GM18517 (cell line): ENCODE measurements around the gene TTC7B.
"Not testable (repeated sequence)": the region's sequence is repeated elsewhere in the genome, so short reads cannot be mapped to it uniquely, and the experiment has no call there.

Experiments
- ATAC-seq: cut with Tn5 transposase; IDR thresholded peaks from one replicate; pipeline ENCODE4 v1.9.1; 2021; ENCODE audit warnings: mild to moderate bottlenecking, moderate library complexity; ENCODE audit not compliant: unreplicated experiment

TTC7B gene

DNA sequence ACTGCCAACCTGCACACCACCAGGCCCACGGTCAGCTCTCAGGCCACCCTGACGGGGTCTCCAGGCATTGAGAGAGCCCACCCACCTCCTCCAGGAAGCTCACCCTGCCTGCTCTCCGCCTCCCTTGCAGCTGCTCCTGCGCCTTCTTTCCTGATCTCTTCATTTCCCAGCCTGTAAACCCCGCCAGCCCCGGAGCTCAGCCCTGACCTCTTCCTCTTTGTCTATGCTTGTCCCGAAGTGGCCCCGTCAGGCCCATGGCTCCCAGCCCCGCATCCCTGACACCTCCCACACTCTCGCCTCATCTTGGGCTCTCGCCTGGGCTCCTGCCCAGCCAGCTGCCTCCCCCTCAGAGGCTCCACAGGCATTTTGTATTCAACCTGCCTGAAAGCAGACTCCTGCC, 280.1 kb downstream of the TTC7B start:
- no peak for ATAC-seq

GRCh38 chr14:90535556-90536090, 280.6 kb downstream of the TTC7B start:
- no peak for ATAC-seq

DNA sequence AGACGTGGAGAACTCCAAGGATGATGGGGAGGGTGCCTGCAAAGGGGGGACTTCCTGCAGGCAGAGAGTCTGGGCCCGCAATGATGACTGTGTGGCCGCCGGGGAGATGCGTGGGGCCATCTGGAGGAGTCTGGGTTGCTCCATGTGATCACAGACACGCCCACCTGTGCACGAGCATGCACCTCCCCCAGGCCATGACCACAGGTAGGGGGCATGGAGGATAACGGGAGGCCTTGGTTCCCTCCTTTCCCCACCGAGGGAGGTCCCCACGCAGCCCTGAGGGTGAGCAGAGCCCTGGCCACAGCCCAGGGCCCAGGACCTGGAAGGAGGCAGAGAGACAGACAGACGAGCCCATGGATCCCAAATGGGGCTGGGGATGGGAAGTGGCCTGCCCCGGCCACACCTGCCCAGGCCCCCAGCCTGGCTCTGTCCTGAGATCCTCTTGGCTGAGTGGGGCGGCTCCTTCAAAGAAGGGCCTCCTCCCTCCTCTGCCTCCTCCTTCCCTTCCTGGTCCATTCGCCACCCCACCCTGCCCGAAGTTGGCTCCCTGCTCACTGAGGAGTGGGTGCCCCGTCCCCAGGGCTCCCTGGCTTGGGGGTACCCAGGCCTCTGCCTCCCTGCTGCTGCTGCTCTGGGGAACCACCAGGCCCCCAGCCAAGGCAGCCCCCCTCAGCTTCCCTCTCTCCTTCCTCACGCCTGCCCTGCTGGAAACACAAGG, 281.2 kb downstream of the TTC7B start:
- ATAC-seq, result no peak

DNA sequence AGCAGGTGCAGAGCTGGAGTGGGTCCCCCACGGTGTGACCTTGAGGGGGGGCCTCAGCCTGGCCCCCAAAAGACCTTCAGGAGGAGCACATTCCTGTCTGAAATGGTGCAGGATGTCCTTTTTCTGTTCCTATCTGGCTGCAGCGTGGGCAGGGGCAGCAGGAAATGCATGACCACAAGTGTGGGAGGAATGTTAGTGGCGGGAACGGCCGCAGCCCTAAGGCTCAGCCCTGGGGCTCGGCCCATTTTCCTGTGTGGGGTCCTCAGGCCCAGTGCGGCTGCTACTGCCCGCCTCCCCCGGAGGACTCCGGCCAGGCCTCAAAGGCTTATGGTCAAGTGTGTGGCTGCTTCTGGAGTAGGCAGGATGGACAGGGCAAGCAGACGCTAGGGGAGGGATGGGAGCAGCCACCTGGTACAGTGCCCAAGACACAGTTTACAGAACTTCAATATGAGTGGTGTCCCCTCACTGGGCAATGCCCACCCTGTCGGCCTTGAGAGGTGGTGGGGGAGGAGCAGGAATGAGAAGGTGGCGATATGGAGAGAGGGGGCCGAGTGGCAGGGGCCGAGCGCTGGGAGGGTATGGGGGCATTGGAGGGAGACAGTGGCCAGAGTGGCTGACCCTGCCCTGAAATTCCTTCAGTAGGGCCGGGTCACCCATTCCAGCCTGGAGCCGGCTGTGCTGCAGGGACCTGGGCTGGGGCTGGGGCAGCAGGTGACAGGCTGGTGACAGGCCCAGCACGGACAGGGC, 282.0 kb downstream of the TTC7B start:
- ATAC-seq, result no peak

DNA sequence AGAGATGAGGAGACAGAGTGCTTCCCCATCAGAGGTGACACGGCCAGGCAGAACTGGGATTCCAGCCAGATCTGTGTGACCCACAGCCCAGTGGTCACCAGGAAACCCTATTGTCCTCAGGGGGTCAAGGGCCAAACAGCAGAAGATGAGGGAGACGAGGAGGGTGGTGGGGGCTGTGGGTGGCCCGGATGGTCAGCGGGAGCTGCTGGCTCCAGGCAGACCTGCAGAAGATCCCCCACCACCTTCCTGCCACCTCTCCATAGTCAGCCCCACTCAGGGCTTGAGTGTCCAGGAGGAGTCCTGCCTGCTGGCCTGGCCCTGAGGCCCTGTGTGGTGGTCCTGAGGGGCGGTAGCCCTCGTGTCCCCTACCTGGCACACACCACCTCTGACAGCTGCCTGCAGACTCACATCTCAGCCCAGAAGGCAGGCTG, 282.6 kb downstream of the TTC7B start:
- no peak for ATAC-seq

GRCh38 chr14:90532826-90533525, 283.3 kb downstream of the TTC7B start:
- ATAC-seq, result no peak

- no peak for ATAC-seq
Measured at GRCh38 chr14:90531497-90531896, 284.7 kb downstream of the TTC7B start.

- ATAC-seq, result no peak
Measured at GRCh38 chr14:90530523-90530922, 285.7 kb downstream of the TTC7B start.

DNA sequence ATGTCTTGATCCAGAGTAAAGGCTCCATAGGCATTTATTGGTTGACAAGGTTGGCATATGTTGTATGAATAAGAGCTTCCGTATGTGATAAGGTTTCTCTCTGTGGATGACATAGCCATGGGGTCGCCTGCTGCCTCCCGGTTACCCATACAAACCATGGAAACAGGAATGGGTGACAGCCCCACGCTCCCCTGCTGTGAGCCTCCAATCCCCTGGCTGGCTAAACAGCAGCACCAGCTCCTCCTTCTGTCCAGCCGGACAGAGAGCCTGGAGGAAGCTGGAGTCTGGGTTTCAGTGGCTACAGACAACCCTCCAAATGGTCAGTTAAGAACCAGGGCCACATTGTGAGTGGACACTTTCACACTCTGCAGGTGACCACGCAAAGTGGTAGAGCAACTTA, 288.3 kb downstream of the TTC7B start:
- ATAC-seq, result no peak

DNA sequence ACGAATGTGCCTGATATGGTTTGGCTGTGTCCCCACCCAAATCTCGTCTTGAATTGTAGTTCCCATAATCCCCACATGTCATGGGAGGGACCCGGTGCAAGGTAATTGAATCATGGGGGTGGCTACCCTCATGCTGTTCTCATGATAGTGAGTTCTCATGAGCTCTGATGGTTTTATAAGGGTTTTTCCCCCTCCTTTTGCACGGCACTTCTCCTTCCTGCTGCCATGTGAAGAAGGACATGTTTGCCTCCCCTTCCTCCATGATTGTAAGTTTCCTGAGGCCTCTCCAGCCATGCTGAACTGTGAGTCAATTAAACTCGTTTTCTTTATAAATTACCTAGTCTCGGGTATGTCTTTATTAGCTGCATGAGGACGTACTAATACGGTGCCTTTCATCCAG, 289.7 kb downstream of the TTC7B start:
- ATAC-seq, result not testable (repeated sequence)

DNA sequence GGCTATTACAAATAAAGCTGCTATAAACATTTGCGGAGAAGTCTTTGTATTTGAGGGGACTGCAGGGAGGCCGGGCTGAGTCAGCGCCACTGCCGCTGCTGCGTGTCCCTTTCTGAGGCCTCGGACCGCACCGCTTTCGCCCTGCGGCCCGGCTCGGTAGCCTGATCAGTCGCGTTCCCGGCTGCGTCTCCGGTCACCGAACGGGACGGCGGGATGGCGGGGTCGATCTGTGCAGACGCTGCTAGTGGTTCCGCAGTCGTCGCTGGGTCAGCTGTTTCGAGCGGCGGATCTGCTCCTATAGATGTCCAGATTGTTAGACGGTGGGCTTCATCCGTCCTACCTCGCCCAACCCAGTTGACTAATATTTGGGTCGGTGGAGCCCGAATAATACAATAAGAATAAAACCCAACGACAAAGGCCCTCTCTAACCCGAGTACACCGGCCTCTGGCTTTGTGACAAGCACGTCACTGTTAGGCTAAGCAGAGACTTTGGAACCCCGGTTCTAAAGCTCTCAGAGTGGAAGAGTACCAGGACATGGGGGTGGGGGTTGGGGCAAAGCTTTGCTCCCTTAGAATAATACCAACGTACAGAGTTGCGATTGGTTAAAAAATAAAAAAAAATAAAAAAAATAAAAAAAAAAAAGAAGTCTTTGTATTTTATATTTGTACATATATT, 290.7 kb downstream of the TTC7B start:
- not testable (repeated sequence) for ATAC-seq

- no peak for ATAC-seq
Measured at GRCh38 chr14:90523961-90524875, 292.0 kb downstream of the TTC7B start.

- ATAC-seq, result no peak
Measured at GRCh38 chr14:90523544-90523943, 292.7 kb downstream of the TTC7B start.

GRCh38 chr14:90522571-90523191, 293.5 kb downstream of the TTC7B start:
- ATAC-seq, result no peak

GRCh38 chr14:90521930-90522483, 294.2 kb downstream of the TTC7B start:
- ATAC-seq, result no peak

DNA sequence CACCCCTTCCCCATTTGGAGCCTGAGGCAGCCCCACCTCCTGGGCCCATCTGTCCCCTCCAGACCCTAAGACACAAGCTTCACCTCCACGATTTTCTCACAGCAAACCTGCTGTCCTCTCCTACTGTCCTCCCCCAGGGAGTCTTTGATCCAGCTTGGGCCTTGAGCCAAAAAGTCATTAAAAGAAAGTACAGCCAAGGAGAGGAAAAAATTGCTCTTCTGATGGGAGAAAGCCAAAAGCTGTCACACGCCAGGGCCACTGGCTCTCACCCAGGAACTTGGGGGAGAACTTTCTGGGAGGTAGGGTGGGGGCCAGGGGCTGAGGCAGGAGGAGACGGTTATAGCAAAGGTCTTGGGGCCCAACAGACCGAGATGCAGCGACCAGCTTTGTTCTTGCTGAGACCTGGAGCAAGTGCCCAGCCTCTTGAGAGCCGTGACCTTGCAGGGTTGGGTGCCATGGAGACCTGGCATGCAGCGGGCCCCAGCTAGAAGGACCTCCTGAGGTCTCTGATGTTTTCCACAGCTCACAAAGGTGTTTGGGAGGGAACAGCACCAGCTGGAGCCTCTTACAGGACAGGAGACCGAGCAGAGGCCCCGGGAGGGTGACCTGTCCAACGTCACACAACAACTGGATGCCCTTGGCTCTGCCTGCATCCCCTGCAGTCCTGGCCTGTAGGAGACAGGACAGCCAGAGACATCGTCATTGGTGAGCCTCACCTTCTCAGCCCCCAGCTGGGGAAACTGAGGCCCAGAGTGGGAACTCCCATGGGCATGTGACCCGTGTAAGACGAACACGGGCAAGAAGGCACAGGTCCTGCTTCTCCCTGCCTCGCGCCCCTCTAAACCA, 294.9 kb downstream of the TTC7B start:
- no peak for ATAC-seq

GRCh38 chr14:90520326-90520725, 295.9 kb downstream of the TTC7B start:
- ATAC-seq, result no peak

DNA sequence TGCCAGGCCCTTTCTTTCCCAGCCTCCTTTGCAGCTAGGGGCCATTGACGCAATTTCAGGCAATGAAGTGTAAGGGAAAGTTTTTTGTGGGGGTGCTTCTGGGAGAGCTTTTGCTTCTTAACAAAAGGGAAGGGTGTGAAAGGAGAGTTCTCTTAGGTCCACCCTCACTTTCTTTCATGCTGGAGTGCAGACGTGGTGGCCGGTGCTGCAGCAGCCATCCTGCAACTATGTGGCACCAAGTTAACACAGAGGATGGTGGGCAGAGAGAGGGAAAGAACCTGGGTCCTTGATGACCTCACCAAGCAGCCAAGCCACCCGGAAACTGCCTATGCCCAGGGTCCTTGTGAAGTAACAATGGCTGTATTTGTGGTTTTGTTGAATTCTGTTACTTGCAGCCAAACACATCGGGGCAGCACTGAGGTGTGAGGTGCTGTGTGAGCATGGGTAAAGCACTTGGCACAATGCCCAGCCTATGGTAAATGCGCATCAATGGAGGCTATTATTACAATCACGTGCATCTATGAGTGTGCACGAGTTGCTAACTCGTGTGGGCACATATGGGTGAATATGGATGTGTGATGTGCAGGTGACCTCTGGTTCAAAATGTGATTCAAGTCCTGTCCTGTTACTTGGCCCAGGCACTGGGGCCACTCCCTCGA, 296.8 kb downstream of the TTC7B start:
- ATAC-seq, result no peak
